Endothelial cell of umbilical vein (primary cell): Measurements from ENCODE around the gene ETV3.

Experiments
- CTCF ChIP-seq, 2 donors: IDR thresholded peaks; 1 replicate in 1 of 2; 2 replicates in 1 of 2; pipeline ENCODE4 v1.5.1; 2011; ENCODE audit warnings: low read length in 2 of 2, mild to moderate bottlenecking in 2 of 2, moderate library complexity in 2 of 2, control low read depth in 1 of 2, inconsistent platforms in 1 of 2, low read depth in 1 of 2; ENCODE audit not compliant: insufficient read depth in 1 of 2; ENCODE audit errors: extremely low read depth in 1 of 2
- EZH2 ChIP-seq: IDR thresholded peaks from 2 replicates; pipeline ENCODE4 v1.6.1; 2012; ENCODE audit warnings: borderline replicate concordance, low read depth, mild to moderate bottlenecking, moderate library complexity, low read length, inconsistent platforms; ENCODE audit not compliant: severe bottlenecking
- GATA2 ChIP-seq: IDR thresholded peaks from 2 replicates; pipeline ENCODE4 v1.7.0; 2011; ENCODE audit warnings: low read depth, mild to moderate bottlenecking, moderate library complexity, mixed read lengths, low read length; ENCODE audit not compliant: insufficient read length, insufficient read depth
- MAX ChIP-seq: IDR thresholded peaks from 2 replicates; pipeline ENCODE4 v1.6.1; 2011; ENCODE audit not compliant: insufficient read depth, insufficient read length
- MYC ChIP-seq: IDR thresholded peaks from one replicate; pipeline ENCODE4 v1.6.1; 2011; ENCODE audit warnings: mild to moderate bottlenecking, low read depth, low read length
- POLR2A ChIP-seq: IDR thresholded peaks from 2 replicates; pipeline ENCODE4 v1.6.1; 2012; ENCODE audit warnings: low read depth, mild to moderate bottlenecking, control low read depth, low read length
- POLR2AphosphoS5 ChIP-seq: IDR thresholded peaks from 2 replicates; pipeline ENCODE4 v1.6.1; 2012; ENCODE audit warnings: low read depth, mild to moderate bottlenecking, control low read depth, low read length, moderate library complexity; ENCODE audit not compliant: insufficient read depth

GRCh38 chr1:157135646-157136045 is 2.5 kb downstream of the ETV3 start:
- no peak for TF ChIP-seq MAX
- no peak for TF ChIP-seq POLR2A
- no peak for TF ChIP-seq CTCF (IDR thresholded peaks at IDR 0.05; ENCODE audit: extremely low read depth in 1 of 2, insufficient read depth in 1 of 2, low read depth in 1 of 2, low read length in 2 of 2)
- TF ChIP-seq MYC = no peak
- TF ChIP-seq EZH2 = no peak
- TF ChIP-seq GATA2 = no peak
- no peak for TF ChIP-seq POLR2AphosphoS5
